Liver (tissue), 9 donors: ENCODE data around the gene C5orf58. TPM values are rescaled to one million over a fixed set of nuclear protein-coding genes. Genes with fewer than 3 reads are reported as not detected.

ENCODE experiments used
- DNase-seq: peaks from one replicate; pipeline ENCODE4 v3.0.0-alpha.2; 2017; ENCODE audit warnings: low spot score
- H3K27ac ChIP-seq, 2 donors: one replicate each; pipeline ENCODE4 v1.7.0; 2013; ENCODE audit warnings: inconsistent platforms in 2 of 2, low read length in 2 of 2, control low read depth in 1 of 2, low read depth in 1 of 2, mild to moderate bottlenecking in 1 of 2
- H3K27me3 ChIP-seq, 4 donors: one replicate each; pipeline versions ENCODE4 v1.6.1 to v1.7.0; 2013; ENCODE audit warnings: low read length in 3 of 4, inconsistent platforms in 1 of 4, mild to moderate bottlenecking in 1 of 4, moderate library complexity in 1 of 4; ENCODE audit not compliant: control insufficient read depth in 4 of 4, insufficient read depth in 4 of 4
- H3K36me3 ChIP-seq, 4 donors: one replicate each; pipeline versions ENCODE4 v1.6.1 to v1.7.0; 2013; ENCODE audit warnings: low read length in 3 of 4, mild to moderate bottlenecking in 3 of 4, low read depth in 1 of 4, moderate library complexity in 1 of 4; ENCODE audit not compliant: control insufficient read depth in 4 of 4, insufficient read depth in 3 of 4
- H3K4me1 ChIP-seq, 4 donors: one replicate each; pipeline versions ENCODE4 v1.6.1 to v1.7.0; 2013; ENCODE audit warnings: low read length in 3 of 4, mild to moderate bottlenecking in 3 of 4, moderate library complexity in 1 of 4; ENCODE audit not compliant: control insufficient read depth in 4 of 4, insufficient read depth in 4 of 4
- H3K4me3 ChIP-seq, 3 donors: one replicate each; pipeline versions ENCODE4 v1.6.1 to v1.7.0; 2013; ENCODE audit warnings: low read length in 3 of 3, control low read depth in 1 of 3, low read depth in 1 of 3, mild to moderate bottlenecking in 1 of 3
- H3K9ac ChIP-seq, 2 donors: one replicate each; pipeline ENCODE4 v1.7.0; 2013; ENCODE audit warnings: low read length in 2 of 2, mild to moderate bottlenecking in 2 of 2, moderate library complexity in 2 of 2, control low read depth in 1 of 2, low read depth in 1 of 2
- H3K9me3 ChIP-seq, 4 donors: one replicate each; pipeline versions ENCODE4 v1.6.1 to v1.7.0; 2013; ENCODE audit warnings: low read length in 3 of 4; ENCODE audit not compliant: control insufficient read depth in 4 of 4
- EGR1 ChIP-seq, 2 donors: IDR thresholded peaks; 2 replicates each; pipeline ENCODE4 v1.6.1; 2016 to 2018; ENCODE audit warnings: antibody characterized with exemption in 2 of 2, low read depth in 2 of 2
- FOXA1 ChIP-seq: IDR thresholded peaks from 2 replicates; pipeline ENCODE4 v1.6.1; 2016; ENCODE audit warnings: antibody characterized with exemption
- FOXA2 ChIP-seq: IDR thresholded peaks from 2 replicates; pipeline ENCODE4 v1.6.1; 2016; ENCODE audit warnings: antibody characterized with exemption
- GABPA ChIP-seq, 2 donors: IDR thresholded peaks in 1 of 2; conservative IDR thresholded peaks in 1 of 2; 2 replicates each; pipeline ENCODE4 v1.6.1; 2016; ENCODE audit warnings: antibody characterized with exemption in 2 of 2, mild to moderate bottlenecking in 1 of 2, moderate library complexity in 1 of 2
- HNF4A ChIP-seq, 2 donors: conservative IDR thresholded peaks; 2 replicates each; pipeline ENCODE4 v1.6.1; 2016; ENCODE audit warnings: antibody characterized with exemption in 2 of 2, mild to moderate bottlenecking in 2 of 2
- JUND ChIP-seq, 2 donors: IDR thresholded peaks; 2 replicates each; pipeline ENCODE4 v1.6.1; 2016; ENCODE audit warnings: antibody characterized with exemption in 2 of 2
- NR2F2 ChIP-seq: IDR thresholded peaks from 2 replicates; pipeline ENCODE4 v1.6.1; 2016; ENCODE audit warnings: antibody characterized with exemption
- RAD21 ChIP-seq, 2 donors: IDR thresholded peaks; 2 replicates each; pipeline ENCODE4 v1.6.1; 2016; ENCODE audit warnings: antibody characterized with exemption in 2 of 2, mild to moderate bottlenecking in 2 of 2
- SP1 ChIP-seq: IDR thresholded peaks from 2 replicates; pipeline ENCODE4 v1.6.1; 2018; ENCODE audit warnings: antibody characterized with exemption, mild to moderate bottlenecking
- TAF1 ChIP-seq: conservative IDR thresholded peaks from 2 replicates; pipeline ENCODE4 v1.6.1; 2016; ENCODE audit warnings: antibody characterized with exemption, mild to moderate bottlenecking
- YY1 ChIP-seq: IDR thresholded peaks from 2 replicates; pipeline ENCODE4 v1.6.1; 2016; ENCODE audit warnings: antibody characterized with exemption, mild to moderate bottlenecking
- WGBS: extraction: QIAGEN DNeasy Blood & Tissue Kit; methylation state at CpG from one replicate; pipeline ENCODE4 v1.1.7; 2013; 5-methylcytosine and 5-hydroxymethylcytosine counted together
- polyA plus RNA-seq, 2 donors: library from polyadenylated mRNA; stranded (reverse) in 1 of 2; unstranded in 1 of 2; fragments of 200-250 nt in 1 of 2; fragments of >200 nt in 1 of 2; fragmentation: Nextera tagmentation in 1 of 2; extraction: Ambion mirVana in 1 of 2; gene quantifications; one replicate each; pipeline versions ENCODE4 v1.2.1 to v1.2.3, GENCODE V29; 2013 to 2015
- total RNA-seq, 2 donors: library from RNA; depleted of rRNA; stranded (reverse); fragments of >200 nt; gene quantifications; one replicate each; pipeline ENCODE4 v1.2.3, GENCODE V29; 2014
- TF ChIP-seq, protein P1 (sequence below): fragments of 150-350 bp; IDR thresholded peaks from 2 replicates; pipeline ENCODE4 v1.5.1; 2017; ENCODE audit warnings: improper control_type of control experiment, low read depth, low read length; ENCODE audit not compliant: missing input control
- TF ChIP-seq, protein P2 (sequence below): IDR thresholded peaks from 2 replicates; pipeline ENCODE4 v1.6.1; 2016; ENCODE audit warnings: antibody characterized with exemption
- TF ChIP-seq, protein P3 (sequence below): IDR thresholded peaks from 2 replicates; pipeline ENCODE4 v1.6.1; 2016; ENCODE audit warnings: antibody characterized with exemption
- donor health status: healthy.
- donor health status: healthy.
- donor health status: healthy.
- donor health status: healthy.
- donor health status: healthy.

The C5orf58 gene
- total and polyA plus RNA-seq, 4 donors: 0.64 TPM; not detected in 3

DNA sequence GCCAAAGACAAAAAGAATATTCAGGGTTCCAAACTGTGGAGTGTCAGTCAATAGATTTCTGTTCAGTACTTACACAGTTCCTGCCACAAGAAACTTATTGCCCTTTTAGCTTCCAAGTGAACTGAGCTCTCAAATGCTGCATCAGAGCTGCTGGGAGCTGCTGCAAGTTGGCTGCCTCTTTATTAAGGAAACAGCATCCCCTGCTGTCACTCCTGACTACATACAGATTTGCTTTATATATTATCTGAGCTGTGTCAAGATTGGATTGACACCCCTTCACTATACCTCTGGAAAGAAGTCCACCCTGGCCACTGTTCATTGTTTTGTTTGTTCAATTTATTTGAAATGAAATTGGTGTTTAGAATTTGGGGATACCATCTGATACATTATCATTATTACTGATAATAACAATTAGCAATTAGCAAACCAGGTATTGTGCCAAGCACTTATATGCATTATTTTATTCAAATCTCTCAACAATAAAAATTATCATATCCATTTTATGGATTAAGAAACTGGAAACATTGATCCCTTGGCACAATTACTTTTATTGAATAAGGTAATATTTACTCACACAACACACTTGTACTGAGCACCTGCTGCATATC lies 16.4 kb upstream of the C5orf58 start:
- DNase-seq: no peak

DNA sequence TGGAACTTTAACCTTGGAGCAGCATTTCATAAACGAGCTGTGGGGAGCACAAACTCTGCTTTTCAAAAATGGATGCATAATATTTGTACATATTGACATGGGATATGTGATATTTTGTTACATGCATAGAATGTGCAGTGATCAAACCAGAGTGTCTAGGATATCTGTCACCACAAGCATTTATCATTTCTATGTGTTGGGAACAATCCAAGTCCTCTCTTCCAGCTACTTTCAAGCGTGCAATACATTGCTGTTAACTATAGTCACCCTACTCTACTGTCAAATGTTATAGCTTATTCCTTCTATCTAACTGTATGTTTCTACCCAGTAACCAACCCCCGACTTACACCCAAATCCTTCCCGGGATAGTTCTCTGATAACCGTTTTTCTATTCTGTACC lies 15.0 kb upstream of the C5orf58 start:
- TF ChIP-seq JUND (IDR thresholded peaks at IDR 0.05): no peak
- no peak for TF ChIP-seq HNF4A (conservative IDR thresholded peaks at IDR 0.05)
- no peak for TF ChIP-seq FOXA2
- TF ChIP-seq NR2F2: no peak
- TF ChIP-seq FOXA1: no peak
- TF ChIP-seq, protein P1, sequence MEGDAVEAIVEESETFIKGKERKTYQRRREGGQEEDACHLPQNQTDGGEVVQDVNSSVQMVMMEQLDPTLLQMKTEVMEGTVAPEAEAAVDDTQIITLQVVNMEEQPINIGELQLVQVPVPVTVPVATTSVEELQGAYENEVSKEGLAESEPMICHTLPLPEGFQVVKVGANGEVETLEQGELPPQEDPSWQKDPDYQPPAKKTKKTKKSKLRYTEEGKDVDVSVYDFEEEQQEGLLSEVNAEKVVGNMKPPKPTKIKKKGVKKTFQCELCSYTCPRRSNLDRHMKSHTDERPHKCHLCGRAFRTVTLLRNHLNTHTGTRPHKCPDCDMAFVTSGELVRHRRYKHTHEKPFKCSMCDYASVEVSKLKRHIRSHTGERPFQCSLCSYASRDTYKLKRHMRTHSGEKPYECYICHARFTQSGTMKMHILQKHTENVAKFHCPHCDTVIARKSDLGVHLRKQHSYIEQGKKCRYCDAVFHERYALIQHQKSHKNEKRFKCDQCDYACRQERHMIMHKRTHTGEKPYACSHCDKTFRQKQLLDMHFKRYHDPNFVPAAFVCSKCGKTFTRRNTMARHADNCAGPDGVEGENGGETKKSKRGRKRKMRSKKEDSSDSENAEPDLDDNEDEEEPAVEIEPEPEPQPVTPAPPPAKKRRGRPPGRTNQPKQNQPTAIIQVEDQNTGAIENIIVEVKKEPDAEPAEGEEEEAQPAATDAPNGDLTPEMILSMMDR: no peak
- Histone ChIP-seq H3K27ac (no peak overlapping the region), H3K9ac (no peak overlapping the region), H3K4me3 (no peak overlapping the region), H3K4me1 (no peaks in the 10 kb centered on the region), H3K36me3 (no peaks in the 10 kb centered on the region), H3K9me3 (no peaks in the 10 kb centered on the region), H3K27me3 (no peaks in the 10 kb centered on the region)
- no peak for DNase-seq
- 81% methylated on average over 5 of the region's 5 CpGs for WGBS

More for the DNA sequence above, 16.4 kb upstream of the C5orf58 start:
- H3K4me1 ChIP-seq: no peaks in the 10 kb centered on the region
- H3K4me3 ChIP-seq: no peak overlapping the region
- no peak overlapping the region for H3K27ac ChIP-seq
- no peaks in the 10 kb centered on the region for H3K27me3 ChIP-seq
- H3K36me3 ChIP-seq: no peaks in the 10 kb centered on the region
- TF ChIP-seq RAD21 (IDR thresholded peaks at IDR 0.05): peak; percentile 80
- no peak for TF ChIP-seq NR2F2
- no peak for TF ChIP-seq FOXA1
- TF ChIP-seq, protein P1: peak; percentile 59
- no peak for TF ChIP-seq YY1
- TF ChIP-seq GABPA (IDR thresholded peaks at IDR 0.05 in 1 of 2, conservative IDR thresholded peaks at IDR 0.05 in 1 of 2): no peak
- TF ChIP-seq HNF4A (conservative IDR thresholded peaks at IDR 0.05): no peak
- TF ChIP-seq, protein P2, sequence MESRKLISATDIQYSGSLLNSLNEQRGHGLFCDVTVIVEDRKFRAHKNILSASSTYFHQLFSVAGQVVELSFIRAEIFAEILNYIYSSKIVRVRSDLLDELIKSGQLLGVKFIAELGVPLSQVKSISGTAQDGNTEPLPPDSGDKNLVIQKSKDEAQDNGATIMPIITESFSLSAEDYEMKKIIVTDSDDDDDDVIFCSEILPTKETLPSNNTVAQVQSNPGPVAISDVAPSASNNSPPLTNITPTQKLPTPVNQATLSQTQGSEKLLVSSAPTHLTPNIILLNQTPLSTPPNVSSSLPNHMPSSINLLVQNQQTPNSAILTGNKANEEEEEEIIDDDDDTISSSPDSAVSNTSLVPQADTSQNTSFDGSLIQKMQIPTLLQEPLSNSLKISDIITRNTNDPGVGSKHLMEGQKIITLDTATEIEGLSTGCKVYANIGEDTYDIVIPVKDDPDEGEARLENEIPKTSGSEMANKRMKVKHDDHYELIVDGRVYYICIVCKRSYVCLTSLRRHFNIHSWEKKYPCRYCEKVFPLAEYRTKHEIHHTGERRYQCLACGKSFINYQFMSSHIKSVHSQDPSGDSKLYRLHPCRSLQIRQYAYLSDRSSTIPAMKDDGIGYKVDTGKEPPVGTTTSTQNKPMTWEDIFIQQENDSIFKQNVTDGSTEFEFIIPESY: no peak
- no peak for TF ChIP-seq EGR1 (IDR thresholded peaks at IDR 0.05; ENCODE audit: low read depth in 2 of 2)
- no peak for TF ChIP-seq SP1
- TF ChIP-seq, protein P3, sequence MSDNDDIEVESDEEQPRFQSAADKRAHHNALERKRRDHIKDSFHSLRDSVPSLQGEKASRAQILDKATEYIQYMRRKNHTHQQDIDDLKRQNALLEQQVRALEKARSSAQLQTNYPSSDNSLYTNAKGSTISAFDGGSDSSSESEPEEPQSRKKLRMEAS: no peak
- no peak for TF ChIP-seq TAF1
- no peak overlapping the region for H3K9ac ChIP-seq
- H3K9me3 ChIP-seq: no peaks in the 10 kb centered on the region
